GM12864 (cell line): ENCODE measurements around the gene MAPKAPK2.
A peak's percentile ranks its signal among the peaks of the same experiment; 100 is the strongest.

ENCODE experiments used
- DNase-seq: peaks from one replicate; pipeline ENCODE4 v3.0.0-alpha.2; 2011; ENCODE audit warnings: low read depth
- H3K4me3 ChIP-seq: 2 replicates; pipeline ENCODE4 v1.5.1; 2011; ENCODE audit warnings: mild to moderate bottlenecking, low read depth, low read length, control low read depth
- TF ChIP-seq, protein P1 (sequence below): IDR thresholded peaks from 2 replicates; pipeline ENCODE4 v1.5.1; 2011; ENCODE audit warnings: low read depth, mild to moderate bottlenecking, moderate library complexity, low read length, control low read depth, inconsistent platforms; ENCODE audit errors: missing control alignments

MAPKAPK2 gene

DNA sequence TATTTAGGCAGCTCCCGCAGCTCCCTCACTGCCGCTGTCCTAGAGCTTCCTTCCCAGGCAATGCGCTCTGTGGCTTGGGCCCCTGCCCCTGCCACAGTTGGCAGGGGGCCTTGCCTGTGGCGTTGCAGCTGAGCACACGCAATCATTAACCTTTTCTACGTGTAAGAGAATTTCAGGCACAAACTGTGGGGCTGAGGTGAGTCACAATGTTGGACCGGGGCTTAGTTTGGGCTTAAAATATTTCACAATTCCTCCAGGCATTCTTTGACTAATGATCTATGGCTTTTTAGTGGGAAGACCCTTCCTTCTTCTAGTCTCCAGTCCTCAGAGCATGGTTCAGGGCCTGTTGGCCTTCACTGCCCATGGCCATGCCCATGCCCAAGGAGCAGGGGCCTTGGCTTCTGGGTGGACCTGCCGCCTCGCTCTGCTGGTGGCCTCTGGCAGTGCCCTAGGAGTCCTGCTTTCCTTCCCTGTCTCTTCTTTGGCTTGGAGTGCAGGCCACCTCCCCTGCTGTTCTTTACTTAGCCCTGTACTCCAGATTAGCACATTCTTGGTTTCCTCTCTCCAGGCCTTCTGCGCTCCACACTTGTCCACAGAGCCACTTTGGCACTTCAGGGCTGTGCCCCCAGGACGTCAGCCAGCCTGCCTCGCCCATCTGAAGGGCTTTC, 39.2 kb downstream of the MAPKAPK2 start:
- no peak for DNase-seq
- TF ChIP-seq, protein P1, sequence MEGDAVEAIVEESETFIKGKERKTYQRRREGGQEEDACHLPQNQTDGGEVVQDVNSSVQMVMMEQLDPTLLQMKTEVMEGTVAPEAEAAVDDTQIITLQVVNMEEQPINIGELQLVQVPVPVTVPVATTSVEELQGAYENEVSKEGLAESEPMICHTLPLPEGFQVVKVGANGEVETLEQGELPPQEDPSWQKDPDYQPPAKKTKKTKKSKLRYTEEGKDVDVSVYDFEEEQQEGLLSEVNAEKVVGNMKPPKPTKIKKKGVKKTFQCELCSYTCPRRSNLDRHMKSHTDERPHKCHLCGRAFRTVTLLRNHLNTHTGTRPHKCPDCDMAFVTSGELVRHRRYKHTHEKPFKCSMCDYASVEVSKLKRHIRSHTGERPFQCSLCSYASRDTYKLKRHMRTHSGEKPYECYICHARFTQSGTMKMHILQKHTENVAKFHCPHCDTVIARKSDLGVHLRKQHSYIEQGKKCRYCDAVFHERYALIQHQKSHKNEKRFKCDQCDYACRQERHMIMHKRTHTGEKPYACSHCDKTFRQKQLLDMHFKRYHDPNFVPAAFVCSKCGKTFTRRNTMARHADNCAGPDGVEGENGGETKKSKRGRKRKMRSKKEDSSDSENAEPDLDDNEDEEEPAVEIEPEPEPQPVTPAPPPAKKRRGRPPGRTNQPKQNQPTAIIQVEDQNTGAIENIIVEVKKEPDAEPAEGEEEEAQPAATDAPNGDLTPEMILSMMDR = no peak
- H3K4me3 ChIP-seq = no peak overlapping the region

DNA sequence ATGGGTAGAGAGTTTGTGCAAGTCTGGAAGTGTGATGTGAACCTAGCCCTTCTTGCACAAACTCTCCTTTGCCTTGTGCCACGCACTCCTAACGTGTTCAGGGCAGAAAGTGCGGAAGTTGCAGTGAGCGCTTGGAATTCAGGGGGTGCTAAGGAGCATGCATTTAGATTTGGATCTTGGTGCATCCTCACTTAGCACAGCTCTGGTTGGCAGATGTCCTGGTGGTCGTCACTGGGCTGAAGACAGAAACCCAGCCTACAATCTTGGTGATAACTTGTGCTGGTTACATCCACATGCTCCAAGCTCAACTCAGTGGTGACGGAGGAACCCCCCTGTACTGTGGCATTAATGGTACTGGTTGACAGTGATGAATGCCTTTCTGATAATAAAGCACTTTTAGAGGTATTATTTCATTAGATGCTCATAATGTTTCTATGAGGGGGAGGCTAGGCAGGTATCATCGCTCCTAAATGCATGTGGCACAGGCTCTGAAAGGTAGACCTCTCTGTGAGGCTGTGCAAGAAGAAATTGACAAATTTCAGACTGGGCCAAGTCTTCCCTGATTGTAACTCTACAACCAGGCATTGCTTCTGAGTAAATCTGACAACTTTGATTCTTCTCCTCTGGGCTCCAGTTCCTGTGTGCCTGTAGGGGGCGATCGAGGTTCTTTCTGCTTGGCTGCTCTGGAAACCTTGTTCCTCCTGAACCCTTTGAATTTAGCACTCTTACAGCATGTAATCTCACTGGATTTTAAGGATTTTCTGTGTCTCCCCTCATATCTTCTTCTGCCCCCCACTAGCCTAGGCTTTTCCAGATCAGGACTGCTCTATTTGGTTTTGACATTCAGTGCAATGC, 40.6 kb downstream of the MAPKAPK2 start:
- DNase-seq = no peak
- H3K4me3 ChIP-seq = no peak overlapping the region

DNA sequence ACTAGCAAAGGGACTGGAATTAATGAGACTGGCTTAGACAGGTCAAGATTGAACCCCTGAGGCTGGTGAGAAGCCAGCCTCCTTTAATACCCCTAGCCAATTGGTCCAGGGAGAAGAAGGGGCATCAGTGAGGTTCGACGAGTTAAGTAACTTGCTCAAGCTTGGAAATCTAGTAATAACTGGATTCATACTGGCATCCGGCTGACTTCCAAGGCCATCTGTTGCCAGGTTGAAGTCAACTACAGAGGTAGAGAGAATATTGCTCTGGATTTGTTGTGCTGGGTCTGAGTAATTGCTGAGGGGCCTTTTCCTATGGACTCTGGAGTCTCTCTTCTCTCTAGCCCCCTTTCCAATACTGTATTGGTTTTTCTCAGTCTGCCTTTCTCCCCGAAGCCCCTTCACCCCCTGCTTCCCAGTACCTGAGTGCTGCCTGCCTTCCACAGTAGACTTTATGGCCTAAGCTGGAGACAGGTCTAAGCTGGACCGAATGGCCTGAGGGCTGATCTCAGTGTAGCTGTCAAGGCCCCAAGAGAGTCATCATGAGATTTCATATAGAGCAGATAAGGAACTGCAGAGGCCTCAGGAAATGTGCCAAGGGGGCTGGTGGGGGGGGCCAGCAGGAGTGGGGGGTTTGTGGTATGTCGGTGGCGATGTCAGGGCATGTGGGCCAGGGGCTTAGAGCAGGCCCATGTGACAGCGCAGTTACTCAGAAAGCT, 43.4 kb downstream of the MAPKAPK2 start:
- TF ChIP-seq, protein P1 = no peak
- no peak for DNase-seq
- no peak overlapping the region for H3K4me3 ChIP-seq

More for the DNA sequence above, 40.6 kb downstream of the MAPKAPK2 start:
- TF ChIP-seq, protein P1 = peak; percentile 89

DNA sequence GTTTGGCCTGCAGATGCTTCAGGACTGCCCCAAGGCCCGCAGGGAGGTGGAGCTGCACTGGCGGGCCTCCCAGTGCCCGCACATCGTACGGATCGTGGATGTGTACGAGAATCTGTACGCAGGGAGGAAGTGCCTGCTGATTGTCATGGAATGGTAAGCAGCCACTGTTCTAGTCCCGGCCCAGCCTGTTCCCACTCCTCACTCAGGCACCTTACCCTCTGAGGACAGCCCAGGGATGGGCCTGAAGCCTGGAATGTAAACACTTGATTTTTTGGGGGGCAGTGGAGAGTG, 43.9 kb downstream of the MAPKAPK2 start:
- TF ChIP-seq, protein P1 = no peak
- no peak for DNase-seq
- H3K4me3 ChIP-seq = no peak overlapping the region

DNA sequence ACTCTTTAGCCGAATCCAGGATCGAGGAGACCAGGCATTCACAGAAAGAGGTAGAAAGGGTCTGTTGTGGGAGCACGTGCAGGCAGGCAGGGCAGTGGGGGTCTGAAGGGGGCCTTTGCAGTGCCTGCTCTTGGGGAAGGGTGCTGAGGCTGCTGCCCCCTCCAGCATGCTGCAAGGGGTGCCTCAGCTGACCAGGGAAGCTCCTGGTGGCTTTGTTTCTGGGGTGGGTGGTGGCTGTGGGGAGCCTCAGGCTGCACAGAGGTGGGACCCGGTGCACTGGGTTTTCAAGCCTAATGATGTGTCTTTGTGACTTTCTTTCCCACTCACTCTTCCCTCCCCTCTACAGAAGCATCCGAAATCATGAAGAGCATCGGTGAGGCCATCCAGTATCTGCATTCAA, 44.3 kb downstream of the MAPKAPK2 start:
- DNase-seq = no peak

DNA sequence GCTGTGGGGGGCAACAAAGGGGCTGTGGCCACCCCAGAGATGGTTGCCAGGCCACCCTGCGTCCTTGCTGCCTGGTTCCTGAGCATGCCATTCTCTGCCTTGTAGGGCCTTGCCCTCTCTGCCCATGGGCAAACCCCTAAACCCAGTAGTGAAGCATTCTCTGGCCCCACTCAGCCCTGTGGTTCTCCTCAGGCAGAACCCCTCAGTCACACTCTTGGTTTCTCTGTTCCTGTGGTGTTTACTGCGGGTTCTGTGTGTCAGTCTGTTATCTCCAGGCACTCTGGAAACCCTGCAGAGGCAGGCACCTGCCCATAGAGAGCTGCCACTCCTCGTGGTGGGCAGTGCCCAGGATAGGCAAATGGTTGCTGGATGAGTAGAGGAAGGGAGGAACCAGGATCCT, 44.8 kb downstream of the MAPKAPK2 start:
- TF ChIP-seq, protein P1 = no peak
- H3K4me3 ChIP-seq = no peak overlapping the region
- DNase-seq = no peak

More for the DNA sequence above, 44.3 kb downstream of the MAPKAPK2 start:
- H3K4me3 ChIP-seq = no peak overlapping the region
- TF ChIP-seq, protein P1 = no peak
